Inflammatory macrophage treated with lipopolysaccharide for 1 hour (primary cell): ENCODE data around the gene NUCB1.
A peak's percentile ranks its signal among the peaks of the same experiment; 100 is the strongest.
"Not testable (repeated sequence)": the region's sequence is repeated elsewhere in the genome, so short reads cannot be mapped to it uniquely, and the experiment has no call there.

Experiments
- DNase-seq, 2 donors: peaks; one replicate each; pipeline ENCODE4 v3.0.0-alpha.2; 2020 to 2022

The NUCB1 gene

GRCh38 chr19:48899781-48900476, at the start of gene NUCB1:
Gene NUCB1, plus strand, starts transcription at chr19:48900312. Its CDS starts 485 bp downstream, at chr19:48900797.
- DNase-seq, result peak; percentile 98 to 100

DNA sequence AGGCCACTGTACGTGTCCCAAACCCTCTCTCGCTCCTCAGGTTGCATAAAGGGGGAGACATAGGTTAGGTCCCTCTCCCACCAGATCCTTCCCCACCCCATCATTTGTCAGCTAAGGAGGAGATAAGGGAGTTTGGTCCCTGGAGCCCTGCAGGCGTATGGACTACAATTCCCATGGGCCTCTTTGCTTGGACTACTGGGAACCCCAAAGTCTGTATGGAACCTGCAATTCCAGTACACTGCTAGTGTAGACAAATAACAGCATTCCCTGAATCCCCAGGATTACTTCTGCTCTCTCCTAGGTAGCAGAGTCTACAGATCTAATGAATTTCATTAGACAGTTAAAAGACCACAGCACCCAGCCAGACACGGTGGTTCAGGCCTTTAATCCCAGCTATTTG, 47.8 kb upstream of the NUCB1 start:
- no peak for DNase-seq

- no peak for DNase-seq
These were observed 46.6 kb upstream of the NUCB1 start for GRCh38 chr19:48853483-48853882.

DNA sequence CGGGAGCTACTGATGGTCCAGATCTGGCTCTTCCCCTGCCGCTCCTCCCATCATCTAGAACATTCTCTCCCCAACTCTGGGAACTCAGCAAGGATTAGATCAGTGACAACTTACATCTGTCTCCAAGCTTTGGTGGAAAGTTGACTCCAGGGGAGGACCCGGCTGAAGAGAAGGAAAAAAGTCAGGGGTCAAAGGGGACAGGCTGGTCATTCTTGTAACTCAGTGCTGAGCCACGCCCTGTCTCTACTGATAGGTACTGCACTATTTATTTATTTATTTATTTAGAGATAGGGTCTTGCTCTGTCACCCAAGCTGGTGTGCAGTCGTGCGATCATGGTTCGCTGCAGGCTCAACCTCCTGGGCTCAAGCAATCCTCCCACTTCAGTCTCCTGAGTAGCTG, 46.0 kb upstream of the NUCB1 start:
- DNase-seq, result no peak

- no peak for DNase-seq
These were observed 43.2 kb upstream of the NUCB1 start for GRCh38 chr19:48856921-48857320.

DNA sequence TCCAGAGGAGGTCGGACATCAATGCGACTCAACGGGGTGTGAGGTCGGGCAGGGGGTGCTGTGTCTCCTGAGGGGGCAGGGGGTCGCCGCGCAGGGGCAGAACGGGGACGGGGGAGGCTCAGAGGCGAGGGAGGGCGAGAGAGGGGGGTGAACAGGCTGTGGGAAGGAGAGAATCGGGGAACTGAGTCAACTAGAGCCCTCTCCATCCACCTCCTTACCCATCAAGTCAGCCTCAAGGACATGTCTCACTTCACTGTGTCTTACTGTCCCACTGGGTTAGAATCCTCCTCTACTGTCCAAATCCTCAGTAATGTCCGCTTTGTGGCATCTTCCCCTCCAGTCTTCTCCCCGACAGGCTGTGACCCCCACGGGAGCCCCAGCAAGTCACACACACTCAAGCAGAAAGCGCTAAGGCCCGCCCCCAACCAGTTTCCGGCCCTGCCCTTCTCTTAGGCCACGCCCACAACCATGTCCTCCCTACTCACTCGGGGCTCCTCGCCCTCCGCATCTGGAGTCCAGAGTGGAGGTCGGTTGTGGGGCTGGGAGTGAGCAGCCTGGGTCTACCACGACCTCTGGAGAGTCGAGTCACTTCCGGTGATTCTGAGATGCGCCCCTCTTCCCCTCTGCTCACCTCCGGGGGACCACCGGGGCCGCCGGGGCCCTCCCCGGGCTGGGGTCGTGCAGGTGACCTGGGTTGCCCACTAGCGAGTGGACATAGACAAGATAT, 41.0 kb upstream of the NUCB1 start:
- peak in 1 of 2 donors; percentile 47 for DNase-seq

DNA sequence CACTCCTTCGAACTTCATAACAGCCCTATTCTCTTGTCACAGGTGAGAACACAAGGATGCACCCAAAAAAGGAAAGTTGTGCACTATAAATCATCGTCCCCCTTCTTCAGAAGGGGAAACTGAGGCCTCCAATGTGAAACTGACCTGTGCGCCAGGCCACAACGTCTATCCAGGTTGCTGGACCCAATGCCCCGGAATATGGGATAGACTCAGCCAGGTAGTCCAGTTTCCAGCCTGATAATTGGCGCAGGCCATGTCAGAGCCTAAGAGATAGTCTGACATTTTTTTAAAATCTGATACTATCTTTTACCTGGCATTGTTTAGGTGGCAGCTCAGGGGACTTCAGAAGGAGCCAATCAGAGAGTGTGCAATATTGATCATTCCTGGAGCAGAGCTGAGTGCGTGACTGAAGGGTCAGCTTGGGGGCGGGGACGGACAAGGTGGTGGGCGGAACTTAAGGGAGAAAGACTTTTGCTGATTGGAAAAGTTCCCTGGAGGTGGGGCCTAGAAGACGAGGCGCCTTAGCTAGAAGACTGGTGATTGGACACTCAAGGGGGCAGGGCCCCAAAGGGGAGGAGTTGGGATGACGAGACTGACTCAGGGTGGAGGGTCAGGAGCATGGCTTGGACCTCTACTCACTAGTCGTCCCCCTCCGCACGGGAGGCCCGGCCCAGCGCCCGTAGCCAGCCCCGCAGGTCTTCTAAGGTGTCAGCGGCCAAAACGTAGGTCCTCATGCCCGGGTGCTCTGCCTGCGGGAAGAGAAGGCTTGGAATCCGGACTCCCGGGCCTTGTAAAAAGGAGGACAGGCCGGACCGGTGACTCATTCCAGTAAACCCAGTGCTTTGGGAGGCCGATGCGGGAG, 40.2 kb upstream of the NUCB1 start:
- DNase-seq, result peak; percentile 57 to 68

GRCh38 chr19:48861313-48861712, 38.8 kb upstream of the NUCB1 start:
- DNase-seq, result no peak

GRCh38 chr19:48862827-48863226, 37.3 kb upstream of the NUCB1 start:
- no peak for DNase-seq

- DNase-seq, result no peak
These were observed 33.4 kb upstream of the NUCB1 start for GRCh38 chr19:48866692-48867091.

GRCh38 chr19:48867123-48867745, 32.9 kb upstream of the NUCB1 start:
- DNase-seq, result no peak

- no peak for DNase-seq
These were observed 32.4 kb upstream of the NUCB1 start for GRCh38 chr19:48867746-48868113.

GRCh38 chr19:48868114-48868886, 31.8 kb upstream of the NUCB1 start, which contains the start of gene PLEKHA4:
Gene PLEKHA4, minus strand, starts transcription at chr19:48868617. Its CDS starts 997 bp downstream, at chr19:48867620.
- DNase-seq, result peak in 1 of 2 donors; percentile 47

- peak; percentile 50 to 55 for DNase-seq
These were observed 30.1 kb upstream of the NUCB1 start for GRCh38 chr19:48870048-48870447.

GRCh38 chr19:48871471-48872181, 28.5 kb upstream of the NUCB1 start:
- not testable (repeated sequence) for DNase-seq

DNA sequence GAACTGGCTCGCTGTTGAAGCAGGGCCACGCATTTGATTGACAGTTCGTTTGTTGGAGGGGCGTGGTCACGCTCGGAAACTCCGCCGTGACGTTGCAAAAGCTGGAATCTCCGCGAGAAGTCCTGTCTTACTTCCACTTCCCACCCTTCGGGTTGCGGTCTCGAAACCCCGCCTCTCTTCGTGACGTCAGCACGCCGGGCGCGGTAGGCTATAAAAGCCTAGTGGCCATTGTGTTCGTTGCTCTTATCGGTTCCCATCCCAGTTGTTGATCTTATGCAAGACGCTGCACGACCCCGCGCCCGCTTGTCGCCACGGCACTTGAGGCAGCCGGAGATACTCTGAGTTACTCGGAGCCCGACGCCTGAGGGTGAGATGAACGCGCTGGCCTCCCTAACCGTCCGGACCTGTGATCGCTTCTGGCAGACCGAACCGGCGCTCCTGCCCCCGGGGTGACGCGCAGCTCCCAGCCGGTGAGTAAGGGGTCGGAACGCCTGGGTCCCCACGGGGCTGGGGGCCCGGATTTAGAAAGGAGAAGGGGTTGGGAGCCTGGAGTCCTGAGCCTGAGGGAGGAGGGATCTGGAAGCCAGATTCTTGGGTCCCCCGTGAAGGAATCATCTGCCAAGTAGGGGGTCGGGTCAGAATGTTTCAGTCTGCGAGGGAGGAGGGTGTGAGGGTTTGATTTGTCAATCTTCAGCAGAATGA, 27.8 kb upstream of the NUCB1 start, which contains the start of gene PPP1R15A:
TSS of gene PPP1R15A (plus strand) at position 240 of the 702 bp plus-strand sequence. CDS start 813 bp downstream, outside the sequence.
- DNase-seq, result peak; percentile 97 to 100

GRCh38 chr19:48872884-48873475, 27.1 kb upstream of the NUCB1 start:
- peak; percentile 87 to 89 for DNase-seq

- peak; percentile 45 to 61 for DNase-seq
These were observed 26.4 kb upstream of the NUCB1 start for GRCh38 chr19:48873476-48874302.
